ENCODE results near the gene MCM3AP.

MCM3AP gene

GRCh38 chr21:46255166-46255565 is 30.2 kb downstream of the MCM3AP start:
- no peak overlapping the region for H3K4me3 ChIP-seq (ENCODE audit: insufficient read depth, low read depth, low read length)
- H3K27me3 ChIP-seq (ENCODE audit: control insufficient read depth, insufficient read depth, low read length, poor library complexity, severe bottlenecking) = no peaks in the 10 kb centered on the region
- WGBS, 2 experiments = 94 to 97% methylated on average over 11 of the region's 11 CpGs
- H3K4me1 ChIP-seq (ENCODE audit: control insufficient read depth, insufficient read depth, low read length) = no peaks in the 10 kb centered on the region
- H3K9me3 ChIP-seq (ENCODE audit: control insufficient read depth, low read length) = no peaks in the 10 kb centered on the region
- peaks cover 75% of the 10 kb centered on the region for H3K36me3 ChIP-seq (ENCODE audit: control insufficient read depth, insufficient read depth, low read length)
- no peak overlapping the region for H3K27ac ChIP-seq (ENCODE audit: insufficient read depth, low read depth, low read length, poor library complexity, severe bottlenecking)

GRCh38 chr21:46254208-46254975 is 31.0 kb downstream of the MCM3AP start:
- Histone ChIP-seq H3K27me3 (ENCODE audit: control insufficient read depth, insufficient read depth, low read length, poor library complexity, severe bottlenecking) (no peaks in the 10 kb centered on the region), H3K27ac (ENCODE audit: insufficient read depth, low read depth, low read length, poor library complexity, severe bottlenecking) (no peak overlapping the region), H3K9me3 (ENCODE audit: control insufficient read depth, low read length) (no peaks in the 10 kb centered on the region), H3K4me1 (ENCODE audit: control insufficient read depth, insufficient read depth, low read length) (no peaks in the 10 kb centered on the region), H3K36me3 (ENCODE audit: control insufficient read depth, insufficient read depth, low read length) (peaks cover 78% of the 10 kb centered on the region), H3K4me3 (ENCODE audit: insufficient read depth, low read depth, low read length) (no peak overlapping the region)
- WGBS, 2 experiments = 93 to 95% methylated on average over 12 of the region's 12 CpGs

- H3K36me3 ChIP-seq (ENCODE audit: control insufficient read depth, insufficient read depth, low read length) = peaks cover 72% of the 10 kb centered on the region
- H3K4me1 ChIP-seq (ENCODE audit: control insufficient read depth, insufficient read depth, low read length) = no peaks in the 10 kb centered on the region
- peak overlapping the region; percentile 4 for H3K27ac ChIP-seq (ENCODE audit: insufficient read depth, low read depth, low read length, poor library complexity, severe bottlenecking)
- H3K27me3 ChIP-seq (ENCODE audit: control insufficient read depth, insufficient read depth, low read length, poor library complexity, severe bottlenecking) = no peaks in the 10 kb centered on the region
- 92% methylated on average over 8 of the region's 8 CpGs for WGBS, 2 experiments
- H3K4me3 ChIP-seq (ENCODE audit: insufficient read depth, low read depth, low read length) = no peak overlapping the region
- no peaks in the 10 kb centered on the region for H3K9me3 ChIP-seq (ENCODE audit: control insufficient read depth, low read length)
Measured at GRCh38 chr21:46253610-46254124, 31.7 kb downstream of the MCM3AP start.

- Histone ChIP-seq H3K27me3 (ENCODE audit: control insufficient read depth, insufficient read depth, low read length, poor library complexity, severe bottlenecking) (no peaks in the 10 kb centered on the region), H3K36me3 (ENCODE audit: control insufficient read depth, insufficient read depth, low read length) (peaks cover 65% of the 10 kb centered on the region), H3K9me3 (ENCODE audit: control insufficient read depth, low read length) (no peaks in the 10 kb centered on the region), H3K27ac (ENCODE audit: insufficient read depth, low read depth, low read length, poor library complexity, severe bottlenecking) (no peak overlapping the region), H3K4me1 (ENCODE audit: control insufficient read depth, insufficient read depth, low read length) (no peaks in the 10 kb centered on the region), H3K4me3 (ENCODE audit: insufficient read depth, low read depth, low read length) (no peak overlapping the region)
- 92 to 97% methylated on average over 4 of the region's 4 CpGs for WGBS, 2 experiments
Measured at GRCh38 chr21:46252840-46253239, 32.6 kb downstream of the MCM3AP start.

- H3K4me3 ChIP-seq (ENCODE audit: insufficient read depth, low read depth, low read length) = no peak overlapping the region
Measured at GRCh38 chr21:46250146-46250725, 35.2 kb downstream of the MCM3AP start.

GRCh38 chr21:46248827-46249226 is 36.6 kb downstream of the MCM3AP start:
- Histone ChIP-seq H3K4me1 (ENCODE audit: control insufficient read depth, insufficient read depth, low read length) (no peaks in the 10 kb centered on the region), H3K27me3 (ENCODE audit: control insufficient read depth, insufficient read depth, low read length, poor library complexity, severe bottlenecking) (no peaks in the 10 kb centered on the region), H3K9me3 (ENCODE audit: control insufficient read depth, low read length) (no peaks in the 10 kb centered on the region), H3K27ac (ENCODE audit: insufficient read depth, low read depth, low read length, poor library complexity, severe bottlenecking) (no peak overlapping the region), H3K4me3 (ENCODE audit: insufficient read depth, low read depth, low read length) (no peak overlapping the region), H3K36me3 (ENCODE audit: control insufficient read depth, insufficient read depth, low read length) (peaks cover 66% of the 10 kb centered on the region)
- WGBS, 2 experiments = 89 to 92% methylated on average over 2 of the region's 2 CpGs

More at GRCh38 chr21:46250146-46250725, 35.2 kb downstream of the MCM3AP start:
- no peaks in the 10 kb centered on the region for H3K27me3 ChIP-seq (ENCODE audit: control insufficient read depth, insufficient read depth, low read length, poor library complexity, severe bottlenecking)
- no peaks in the 10 kb centered on the region for H3K4me1 ChIP-seq (ENCODE audit: control insufficient read depth, insufficient read depth, low read length)
- 94 to 96% methylated on average over 6 of the region's 6 CpGs for WGBS, 2 experiments
- no peaks in the 10 kb centered on the region for H3K9me3 ChIP-seq (ENCODE audit: control insufficient read depth, low read length)
- no peak overlapping the region for H3K27ac ChIP-seq (ENCODE audit: insufficient read depth, low read depth, low read length, poor library complexity, severe bottlenecking)
- H3K36me3 ChIP-seq (ENCODE audit: control insufficient read depth, insufficient read depth, low read length) = peaks cover 66% of the 10 kb centered on the region

- H3K4me1 ChIP-seq (ENCODE audit: control insufficient read depth, insufficient read depth, low read length) = no peaks in the 10 kb centered on the region
- no peak overlapping the region for H3K4me3 ChIP-seq (ENCODE audit: insufficient read depth, low read depth, low read length)
- H3K9me3 ChIP-seq (ENCODE audit: control insufficient read depth, low read length) = no peaks in the 10 kb centered on the region
- H3K27me3 ChIP-seq (ENCODE audit: control insufficient read depth, insufficient read depth, low read length, poor library complexity, severe bottlenecking) = no peaks in the 10 kb centered on the region
- H3K27ac ChIP-seq (ENCODE audit: insufficient read depth, low read depth, low read length, poor library complexity, severe bottlenecking) = no peak overlapping the region
- peaks cover 66% of the 10 kb centered on the region for H3K36me3 ChIP-seq (ENCODE audit: control insufficient read depth, insufficient read depth, low read length)
- WGBS, 2 experiments = 100% methylated on average over 1 of the region's 1 CpG; no CpG with 5 or more reads in 1 of the 2 experiments
Measured at GRCh38 chr21:46248422-46248782, 37.0 kb downstream of the MCM3AP start.

- no peaks in the 10 kb centered on the region for H3K4me1 ChIP-seq (ENCODE audit: control insufficient read depth, insufficient read depth, low read length)
- H3K4me3 ChIP-seq (ENCODE audit: insufficient read depth, low read depth, low read length) = no peak overlapping the region
- H3K27me3 ChIP-seq (ENCODE audit: control insufficient read depth, insufficient read depth, low read length, poor library complexity, severe bottlenecking) = no peaks in the 10 kb centered on the region
- H3K36me3 ChIP-seq (ENCODE audit: control insufficient read depth, insufficient read depth, low read length) = peaks cover 67% of the 10 kb centered on the region
- 96 to 97% methylated on average over 3 of the region's 3 CpGs for WGBS, 2 experiments
- H3K27ac ChIP-seq (ENCODE audit: insufficient read depth, low read depth, low read length, poor library complexity, severe bottlenecking) = no peak overlapping the region
- no peaks in the 10 kb centered on the region for H3K9me3 ChIP-seq (ENCODE audit: control insufficient read depth, low read length)
Measured at GRCh38 chr21:46247699-46248421, 37.6 kb downstream of the MCM3AP start.

- H3K27ac ChIP-seq (ENCODE audit: insufficient read depth, low read depth, low read length, poor library complexity, severe bottlenecking) = no peak overlapping the region
- H3K27me3 ChIP-seq (ENCODE audit: control insufficient read depth, insufficient read depth, low read length, poor library complexity, severe bottlenecking) = no peaks in the 10 kb centered on the region
- no peaks in the 10 kb centered on the region for H3K9me3 ChIP-seq (ENCODE audit: control insufficient read depth, low read length)
- H3K36me3 ChIP-seq (ENCODE audit: control insufficient read depth, insufficient read depth, low read length) = peaks cover 66% of the 10 kb centered on the region
- 95 to 96% methylated on average over 6 of the region's 6 CpGs for WGBS, 2 experiments
- no peak overlapping the region for H3K4me3 ChIP-seq (ENCODE audit: insufficient read depth, low read depth, low read length)
- no peaks in the 10 kb centered on the region for H3K4me1 ChIP-seq (ENCODE audit: control insufficient read depth, insufficient read depth, low read length)
Measured at GRCh38 chr21:46246345-46246744, 39.1 kb downstream of the MCM3AP start.

All from ectodermal cell (in vitro differentiated cells).